ENCODE results near the gene KIN. TPM values are rescaled to one million over a fixed set of nuclear protein-coding genes. Genes with fewer than 3 reads are reported as not detected.
A peak's percentile ranks its signal among the peaks of the same experiment; 100 is the strongest.

The KIN gene
- total RNA-seq, 3 donors from 2014 or later = 8.6 to 10.5 (median 9.1) TPM

DNA sequence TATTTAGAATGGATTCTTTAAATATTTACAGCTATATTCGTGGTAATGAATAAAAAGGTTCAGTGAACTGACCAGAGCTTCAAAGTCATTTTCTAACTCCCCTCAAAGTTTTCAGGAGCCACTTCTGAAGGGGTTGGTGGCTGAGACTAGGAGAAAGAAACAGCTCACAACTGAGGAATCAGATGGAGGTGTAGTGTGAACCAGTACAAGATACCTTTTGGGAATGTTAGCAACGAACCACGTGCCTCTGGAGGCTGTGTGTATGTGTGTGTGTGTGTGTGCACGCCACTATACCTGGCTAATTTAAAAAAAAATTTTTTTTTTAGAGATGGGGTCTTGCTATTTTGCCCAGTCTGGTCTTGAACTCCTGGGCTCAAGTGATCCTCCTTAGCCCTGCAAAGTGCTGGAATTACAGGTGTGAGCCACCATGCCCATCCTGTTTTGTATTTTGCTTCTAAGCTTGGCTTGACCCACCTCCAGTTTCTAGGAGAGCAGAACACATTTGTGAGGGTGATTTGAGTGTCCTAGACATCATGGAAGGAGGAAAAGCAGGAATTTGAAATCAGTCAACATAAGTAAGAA, 21.0 kb upstream of the KIN start:
- TF ChIP-seq, protein P1, sequence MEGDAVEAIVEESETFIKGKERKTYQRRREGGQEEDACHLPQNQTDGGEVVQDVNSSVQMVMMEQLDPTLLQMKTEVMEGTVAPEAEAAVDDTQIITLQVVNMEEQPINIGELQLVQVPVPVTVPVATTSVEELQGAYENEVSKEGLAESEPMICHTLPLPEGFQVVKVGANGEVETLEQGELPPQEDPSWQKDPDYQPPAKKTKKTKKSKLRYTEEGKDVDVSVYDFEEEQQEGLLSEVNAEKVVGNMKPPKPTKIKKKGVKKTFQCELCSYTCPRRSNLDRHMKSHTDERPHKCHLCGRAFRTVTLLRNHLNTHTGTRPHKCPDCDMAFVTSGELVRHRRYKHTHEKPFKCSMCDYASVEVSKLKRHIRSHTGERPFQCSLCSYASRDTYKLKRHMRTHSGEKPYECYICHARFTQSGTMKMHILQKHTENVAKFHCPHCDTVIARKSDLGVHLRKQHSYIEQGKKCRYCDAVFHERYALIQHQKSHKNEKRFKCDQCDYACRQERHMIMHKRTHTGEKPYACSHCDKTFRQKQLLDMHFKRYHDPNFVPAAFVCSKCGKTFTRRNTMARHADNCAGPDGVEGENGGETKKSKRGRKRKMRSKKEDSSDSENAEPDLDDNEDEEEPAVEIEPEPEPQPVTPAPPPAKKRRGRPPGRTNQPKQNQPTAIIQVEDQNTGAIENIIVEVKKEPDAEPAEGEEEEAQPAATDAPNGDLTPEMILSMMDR (IDR thresholded peaks at IDR 0.05) = no peak
- intact Hi-C loops (cut with DNase I, micrococcal nuclease) = no loop called here
- DNase-seq = no peak
- ATAC-seq = no peak
- Histone ChIP-seq H3K9me3 (no peaks in the 10 kb centered on the region), H3K4me1 (ENCODE audit: low read depth) (peaks cover 5% of the 10 kb centered on the region), H3K4me3 (no peak overlapping the region), H3K36me3 (ENCODE audit: low read depth) (peaks cover 5% of the 10 kb centered on the region)

DNA sequence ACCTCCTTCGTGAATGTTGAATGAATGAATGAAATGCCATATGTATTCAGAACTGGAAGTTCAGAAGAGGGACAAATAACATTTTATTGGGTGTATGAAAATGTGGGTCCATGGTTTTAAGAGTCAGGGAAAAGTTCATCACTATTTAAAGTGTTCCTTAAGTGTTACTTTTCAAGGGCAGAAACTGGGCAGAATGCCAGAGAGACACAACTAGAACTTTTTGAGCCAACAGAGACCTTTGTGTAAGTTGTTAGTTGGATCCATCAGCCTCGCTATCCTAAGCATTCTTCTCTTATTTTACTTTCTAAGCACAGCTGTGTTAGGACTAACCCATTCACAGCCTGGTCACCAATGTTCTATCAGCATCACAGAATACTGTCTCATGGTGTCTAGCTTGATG, 16.9 kb upstream of the KIN start:
- Histone ChIP-seq H3K9me3 (no peaks in the 10 kb centered on the region), H3K4me3 (no peak overlapping the region), H3K4me1 (ENCODE audit: low read depth) (no peaks in the 10 kb centered on the region), H3K36me3 (ENCODE audit: low read depth) (peaks cover 19% of the 10 kb centered on the region)
- intact Hi-C loops (cut with DNase I, micrococcal nuclease) = no loop called here
- no peak for ATAC-seq
- no peak for DNase-seq
- TF ChIP-seq, protein P1 (IDR thresholded peaks at IDR 0.05) = no peak

DNA sequence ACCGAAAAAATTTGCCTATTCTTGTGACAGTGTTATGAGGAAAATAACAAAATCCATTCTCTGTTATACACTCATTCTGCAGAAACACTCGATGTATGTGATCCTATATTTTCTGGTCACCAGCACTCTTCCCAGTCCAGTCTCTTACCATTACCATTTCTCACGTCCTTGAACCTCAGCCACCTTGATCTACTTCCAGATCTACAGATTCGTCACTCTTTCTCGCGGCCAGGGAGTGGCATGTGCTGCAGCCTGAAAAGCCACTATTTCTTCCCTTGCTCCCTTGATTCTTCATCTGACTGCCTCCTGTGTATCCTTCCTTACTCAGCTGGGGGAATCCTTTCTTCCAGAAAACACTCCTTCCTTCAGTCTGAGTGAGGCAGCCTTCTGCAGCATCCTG, 16.4 kb upstream of the KIN start:
- ATAC-seq = no peak
- TF ChIP-seq, protein P1 (IDR thresholded peaks at IDR 0.05) = no peak
- no peak for DNase-seq
- Histone ChIP-seq H3K4me3 (no peak overlapping the region), H3K9me3 (no peaks in the 10 kb centered on the region), H3K4me1 (ENCODE audit: low read depth) (no peaks in the 10 kb centered on the region), H3K36me3 (ENCODE audit: low read depth) (peaks cover 23% of the 10 kb centered on the region)
- intact Hi-C loops (cut with DNase I, micrococcal nuclease) = no loop called here

DNA sequence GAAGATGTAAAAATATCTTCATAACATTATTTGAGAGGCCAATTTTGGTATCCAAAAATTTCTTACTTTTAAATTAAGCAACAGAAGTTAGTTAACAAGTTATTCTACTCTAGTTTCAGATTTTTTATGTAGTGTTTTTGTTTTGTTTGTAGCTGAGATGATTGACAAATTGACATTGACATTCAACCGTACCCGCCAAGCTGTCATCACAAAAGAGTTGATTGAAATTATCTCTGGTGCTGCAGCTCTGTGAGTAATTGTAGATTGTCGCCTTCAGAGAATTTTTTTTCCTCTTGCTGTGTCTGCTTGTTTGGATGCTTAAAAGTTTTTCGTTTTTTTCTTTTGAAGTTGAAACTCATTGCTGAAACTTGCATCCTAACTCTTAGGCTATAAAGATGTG, 14.8 kb upstream of the KIN start:
- Histone ChIP-seq H3K9me3 (no peaks in the 10 kb centered on the region), H3K4me1 (ENCODE audit: low read depth) (no peaks in the 10 kb centered on the region), H3K4me3 (no peak overlapping the region), H3K36me3 (ENCODE audit: low read depth) (peaks cover 23% of the 10 kb centered on the region)
- intact Hi-C loops (cut with DNase I, micrococcal nuclease) = no loop called here
- no peak for DNase-seq
- TF ChIP-seq, protein P1 (IDR thresholded peaks at IDR 0.05) = no peak
- ATAC-seq = no peak

DNA sequence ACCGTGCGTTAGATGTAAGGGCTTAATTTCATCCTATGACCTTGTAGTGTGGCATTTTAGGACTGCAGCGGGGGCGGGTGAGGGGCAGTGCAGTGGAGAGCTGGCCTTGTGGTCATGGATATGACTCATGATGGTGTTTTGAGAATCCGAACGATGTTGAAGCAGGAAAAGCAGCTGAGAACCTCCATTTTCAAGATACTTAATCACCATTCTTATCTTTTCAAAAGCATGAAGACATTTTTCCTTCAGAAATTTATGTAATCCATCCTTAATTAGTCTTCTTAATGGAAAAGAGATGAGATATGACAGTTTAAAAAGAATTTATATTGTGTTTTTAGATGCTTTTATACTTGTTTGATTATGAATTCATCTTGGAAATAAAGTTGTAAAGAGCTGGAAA, 9.8 kb upstream of the KIN start:
- Histone ChIP-seq H3K9me3 (no peaks in the 10 kb centered on the region), H3K4me1 (ENCODE audit: low read depth) (peaks cover 7% of the 10 kb centered on the region), H3K4me3 (no peak overlapping the region), H3K36me3 (ENCODE audit: low read depth) (peaks cover 16% of the 10 kb centered on the region)
- intact Hi-C loops (cut with DNase I, micrococcal nuclease) = no loop called here
- ATAC-seq (no peak), DNase-seq (no peak)
- TF ChIP-seq, protein P1 (IDR thresholded peaks at IDR 0.05) = no peak

DNA sequence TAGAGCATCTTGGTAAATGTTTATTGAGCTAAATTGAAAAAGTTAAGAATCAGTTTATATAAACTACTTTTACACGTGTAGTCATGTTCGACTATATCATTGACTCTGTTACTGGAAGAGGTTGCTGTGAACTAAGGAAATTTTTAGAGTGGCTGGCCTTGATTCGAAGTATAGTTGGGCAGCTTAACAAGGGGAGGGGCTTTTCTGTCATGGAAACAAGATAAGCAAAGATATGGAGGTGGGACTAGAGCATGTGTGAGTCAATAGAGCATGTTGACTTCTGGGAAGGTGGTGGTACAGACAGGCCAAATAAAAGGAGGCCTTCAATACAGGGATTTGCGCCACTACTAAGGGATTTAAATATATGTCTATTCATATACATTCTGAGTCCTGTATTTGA, 7.8 kb upstream of the KIN start:
- ATAC-seq = peak; percentile 74
- peaks cover 8% of the 10 kb centered on the region for H3K36me3 ChIP-seq (ENCODE audit: low read depth)
- intact Hi-C loops (cut with DNase I, micrococcal nuclease) = no loop called here

More for the DNA sequence above, 7.8 kb upstream of the KIN start:
- H3K4me3 ChIP-seq = no peak overlapping the region
- no peaks in the 10 kb centered on the region for H3K9me3 ChIP-seq
- TF ChIP-seq, protein P1 (IDR thresholded peaks at IDR 0.05) = no peak
- DNase-seq = no peak
- H3K4me1 ChIP-seq (ENCODE audit: low read depth) = peaks cover 7% of the 10 kb centered on the region
